PC-9 (cell line): ENCODE results near the gene SLC22A23. TPM values are rescaled to one million over a fixed set of nuclear protein-coding genes. Genes with fewer than 3 reads are reported as not detected.

Experiments
- BruUV-seq: library from RNA; stranded (reverse); fragments of 400-500 nt; replicated peaks from 2 replicates; lab custom pipeline; 2021; lab: Mats Ljungman, UMichigan
- CTCF ChIA-PET: fragments of 300-600 bp; sonication (Branson Sonifier 250); formaldehyde crosslinking; loops from one replicate; lab custom pipeline; 2022; ENCODE audit warnings: antibody characterized with exemption; lab: Charles Lee
- POLR2A ChIA-PET: fragments of 300-600 bp; sonication (Branson Sonifier 250); formaldehyde crosslinking; loops from one replicate; lab custom pipeline; 2022; ENCODE audit warnings: antibody characterized with exemption; ENCODE audit not compliant: unreplicated experiment; lab: Charles Lee
- DNase-seq, 2 experiments: peaks; one replicate each; pipeline versions ENCODE4 v3.0.0 to v3.0.0-alpha.2; 2015 to 2022; ENCODE audit warnings: mixed read lengths in 1 of 2
- H2AFZ ChIP-seq: fragments of 200-600 bp; sonication (generic); 2 replicates; pipeline ENCODE4 v1.8.1; 2017; ENCODE audit warnings: antibody characterized with exemption
- H3F3A ChIP-seq: fragments of 200-600 bp; sonication (generic); 2 replicates; pipeline ENCODE4 v1.8.1; 2017; ENCODE audit warnings: antibody characterized with exemption, mild to moderate bottlenecking, low read depth; ENCODE audit not compliant: insufficient read depth
- H3K27ac ChIP-seq: fragments of 200-600 bp; sonication (generic); 2 replicates; pipeline ENCODE4 v1.6.1; 2016; ENCODE audit warnings: mixed run types
- H3K27me3 ChIP-seq: fragments of 200-600 bp; sonication (generic); 2 replicates; pipeline ENCODE4 v1.6.1; 2016; ENCODE audit warnings: low read depth, mixed run types; ENCODE audit not compliant: insufficient read depth
- H3K36me3 ChIP-seq: fragments of 200-600 bp; sonication (generic); 2 replicates; pipeline ENCODE4 v1.6.1; 2016; ENCODE audit warnings: low read depth, mixed run types
- H3K4me1 ChIP-seq: fragments of 200-600 bp; sonication (generic); replicated peaks from 2 replicates; pipeline ENCODE4 v1.6.1; 2016; ENCODE audit warnings: mixed run types; ENCODE audit not compliant: insufficient read depth
- H3K4me2 ChIP-seq: fragments of 200-600 bp; sonication (generic); 2 replicates; pipeline ENCODE4 v1.6.1; 2017; ENCODE audit warnings: mixed run types
- H3K4me3 ChIP-seq: fragments of 200-600 bp; sonication (generic); 2 replicates; pipeline ENCODE4 v1.6.1; 2016; ENCODE audit warnings: mixed run types
- H3K79me2 ChIP-seq: fragments of 200-600 bp; sonication (generic); 2 replicates; pipeline ENCODE4 v1.6.1; 2017; ENCODE audit warnings: low read depth, mixed run types
- H3K9me2 ChIP-seq: fragments of 200-600 bp; sonication (generic); 2 replicates; pipeline ENCODE4 v1.8.1; 2017; ENCODE audit warnings: mild to moderate bottlenecking; ENCODE audit not compliant: insufficient read depth
- H3K9me3 ChIP-seq: fragments of 200-600 bp; sonication (generic); 2 replicates; pipeline ENCODE4 v1.8.1; 2016; ENCODE audit warnings: low read depth; ENCODE audit not compliant: insufficient read depth
- H4K20me1 ChIP-seq: fragments of 200-600 bp; sonication (generic); 2 replicates; pipeline ENCODE4 v1.8.1; 2017; ENCODE audit not compliant: insufficient read depth
- CTCF ChIP-seq: fragments of 200-600 bp; sonication (generic); conservative IDR thresholded peaks from 2 replicates; pipeline ENCODE4 v1.6.1; 2017; ENCODE audit warnings: mixed run types, antibody characterized with exemption, mild to moderate bottlenecking, moderate library complexity
- EZH2 ChIP-seq: fragments of 200-600 bp; sonication (generic); IDR thresholded peaks from 2 replicates; pipeline ENCODE4 v1.8.0; 2017; ENCODE audit warnings: antibody characterized with exemption, low read depth
- intact Hi-C: fragments of 100-400 bp; cut with micrococcal nuclease; formaldehyde crosslinking; loops from one replicate; pipeline ENCODE4 v1.10.0; 2022; ENCODE audit not compliant: unreplicated experiment
- total RNA-seq: library from RNA; stranded (reverse); gene quantifications from 2 replicates; pipeline ENCODE4 v1.2.3, GENCODE V29; 2021

The SLC22A23 gene
- total RNA-seq, 1 experiment from 2014 or later = 13.5 TPM

- Histone ChIP-seq H2AFZ (no peak overlapping the region), H3K79me2 (peaks cover 35% of the 10 kb centered on the region), H3K27ac (no peak overlapping the region), H3K4me3 (no peak overlapping the region), H3K9me3 (no peaks in the 10 kb centered on the region), H3K4me2 (peak overlapping the region; percentile 69), H3K4me1 (peaks cover 6% of the 10 kb centered on the region), H3K36me3 (no peaks in the 10 kb centered on the region), H3K9me2 (no peaks in the 10 kb centered on the region), H4K20me1 (no peaks in the 10 kb centered on the region; the same call in 1 of the 2 replicates), H3K27me3 (no peaks in the 10 kb centered on the region), H3F3A (peaks cover 1% of the 10 kb centered on the region; the same call in 1 of the 2 replicates)
- no TSS peak for BruUV-seq
- ChIA-PET CTCF (interaction anchor here (0.7 kb wide), 1 partner anchor 132 kb away, joined by 3 read pairs; no protein-coding TSS in a partner anchor), POLR2A (interaction anchor here (0.5 kb wide), 1 partner anchor 132 kb away, joined by 3 read pairs; no protein-coding TSS in a partner anchor)
- no peak for DNase-seq
- intact Hi-C loops = loop anchor here (2.0 kb wide), 2 partner anchors 131 to 189 kb away; partner anchors contain the start of gene RIPK1
- TF ChIP-seq CTCF (no peak), EZH2 (no peak)
Measured at GRCh38 chr6:3258201-3258600, 198.6 kb downstream of the SLC22A23 start.

- H3K27me3 ChIP-seq = no peaks in the 10 kb centered on the region
- no peaks in the 10 kb centered on the region for H3K79me2 ChIP-seq
- intact Hi-C loops = loop anchor here (2.0 to 5.0 kb wide), 2 partner anchors 135 to 256 kb away; partner anchors contain the start of genes BPHL and NQO2
- H3K36me3 ChIP-seq = no peaks in the 10 kb centered on the region
- peaks cover 16% of the 10 kb centered on the region; the same call in 1 of the 2 replicates for H3F3A ChIP-seq
- H3K4me1 ChIP-seq = peaks cover 15% of the 10 kb centered on the region
- TF ChIP-seq EZH2 (no peak), CTCF (no peak)
- no peak for DNase-seq
- no TSS peak for BruUV-seq
- no peaks in the 10 kb centered on the region for H4K20me1 ChIP-seq
- no peak overlapping the region for H3K27ac ChIP-seq
- ChIA-PET CTCF (no interaction called here), POLR2A (interaction anchor here (0.6 kb wide), 1 partner anchor 189 kb away, joined by 3 read pairs; no protein-coding TSS in a partner anchor)
- no peak overlapping the region for H3K4me3 ChIP-seq
- H3K4me2 ChIP-seq = no peak overlapping the region
- no peak overlapping the region for H2AFZ ChIP-seq
- H3K9me3 ChIP-seq = no peaks in the 10 kb centered on the region
- H3K9me2 ChIP-seq = no peaks in the 10 kb centered on the region
Measured at GRCh38 chr6:3253597-3253961, 203.3 kb downstream of the SLC22A23 start.

- Histone ChIP-seq H3K4me1 (peaks cover 15% of the 10 kb centered on the region), H3K4me2 (peak overlapping the region; percentile 75), H3K9me3 (no peaks in the 10 kb centered on the region), H3K4me3 (peak overlapping the region; percentile 33; the same call in 1 of the 2 replicates), H3K27me3 (no peaks in the 10 kb centered on the region), H3K36me3 (no peaks in the 10 kb centered on the region), H3F3A (peaks cover 16% of the 10 kb centered on the region; the same call in 1 of the 2 replicates), H3K27ac (peak overlapping the region; percentile 64), H4K20me1 (no peaks in the 10 kb centered on the region), H2AFZ (peak overlapping the region; percentile 55), H3K9me2 (no peaks in the 10 kb centered on the region), H3K79me2 (no peaks in the 10 kb centered on the region)
- ChIA-PET CTCF (no interaction called here), POLR2A (interaction anchor here (0.5 kb wide), 1 partner anchor 770 kb away, joined by 3 read pairs; no protein-coding TSS in a partner anchor)
- intact Hi-C loops = loop anchor here (2.0 to 5.0 kb wide), 2 partner anchors 134 to 256 kb away; partner anchors contain the start of genes BPHL and NQO2
- no peak for TF ChIP-seq EZH2
- TF ChIP-seq CTCF = no peak
- DNase-seq = peak in 1 of 2 experiments; percentile 16
- no TSS peak for BruUV-seq
Measured at GRCh38 chr6:3252861-3253596, 203.8 kb downstream of the SLC22A23 start.
